ENCODE results near the gene AKR1C1. TPM values are rescaled to one million over a fixed set of nuclear protein-coding genes. Genes with fewer than 3 reads are reported as not detected.
A peak's percentile ranks its signal among the peaks of the same experiment; 100 is the strongest.
"Not testable (repeated sequence)": the region's sequence is repeated elsewhere in the genome, so short reads cannot be mapped to it uniquely, and the experiment has no call there.

AKR1C1 gene
- polyA plus RNA-seq (2013, experiment 1 of 2), result 22.4 TPM
- polyA plus RNA-seq (2013, experiment 2 of 2), result 22.7 TPM

GRCh38 chr10:4962876-4963814, at the start of gene AKR1C1:
Gene AKR1C1, plus strand, starts transcription at chr10:4963415. Its CDS starts 30 bp downstream, at chr10:4963445.
- H4K8ac ChIP-seq (ENCODE audit: low read length); H2BK120ac ChIP-seq (ENCODE audit: low read depth, low read length); H2BK15ac ChIP-seq (ENCODE audit: low read depth, poor library complexity, severe bottlenecking); H4K91ac ChIP-seq (ENCODE audit: low read length); H2BK5ac ChIP-seq (ENCODE audit: low read depth, low read length, poor library complexity, severe bottlenecking); H3K14ac ChIP-seq (ENCODE audit: low read length in 2 of 2); H3K4me1 ChIP-seq (ENCODE audit: control insufficient read depth, insufficient read depth, low read depth, low read length); H3K9me3 ChIP-seq (ENCODE audit: control insufficient read depth, low read length); H3K27me3 ChIP-seq (ENCODE audit: control insufficient read depth in 1 of 2, insufficient read depth in 1 of 2, low read length in 2 of 2); H3K18ac ChIP-seq (ENCODE audit: low read depth in 1 of 2, low read length in 2 of 2); H2AK5ac ChIP-seq (ENCODE audit: low read length, severe bottlenecking); H3K79me1 ChIP-seq (replicated peaks; ENCODE audit: low read length, poor library complexity, severe bottlenecking); H3K27ac ChIP-seq (ENCODE audit: low read length, poor library complexity, severe bottlenecking); H2BK12ac ChIP-seq (ENCODE audit: low read length in 2 of 2); H2AFZ ChIP-seq (ENCODE audit: low read depth, low read length); H3K4ac ChIP-seq (ENCODE audit: low read depth in 1 of 2, low read length in 2 of 2); H3K4me2 ChIP-seq (ENCODE audit: low read length, poor library complexity, severe bottlenecking); H3K23ac ChIP-seq (ENCODE audit: low read length in 2 of 2): not testable (repeated sequence)
- peak; percentile 62 for DNase-seq
- H3K36me3 ChIP-seq (ENCODE audit: control insufficient read depth in 1 of 2, insufficient read depth in 2 of 2, low read depth in 1 of 2, low read length in 2 of 2), result peaks cover 0 to 29% of the 10 kb centered on the region in 2 experiments
- H3K4me3 ChIP-seq (ENCODE audit: insufficient read depth in 1 of 2, low read depth in 1 of 2, low read length in 2 of 2), result peak within 1 kb of the TSS in 1 of 2 experiments; percentile 88
- H3K9ac ChIP-seq (ENCODE audit: low read length), result peak within 1 kb of the TSS; percentile 85
- WGBS, result 0% methylated on average over 2 of the region's 7 CpGs

GRCh38 chr10:4914213-4914850, 48.9 kb upstream of the AKR1C1 start:
- Histone ChIP-seq H3K4me2 (ENCODE audit: low read length, poor library complexity, severe bottlenecking) (no peak overlapping the region), H3K27ac (ENCODE audit: low read length, poor library complexity, severe bottlenecking) (no peak overlapping the region), H3K14ac (ENCODE audit: low read length in 2 of 2) (no peak overlapping the region), H2BK5ac (ENCODE audit: low read depth, low read length, poor library complexity, severe bottlenecking) (no peak overlapping the region), H4K91ac (ENCODE audit: low read length) (no peak overlapping the region), H3K23ac (ENCODE audit: low read length in 2 of 2) (no peak overlapping the region), H3K4me1 (ENCODE audit: control insufficient read depth, insufficient read depth, low read depth, low read length) (peaks cover 1% of the 10 kb centered on the region), H3K9me3 (ENCODE audit: control insufficient read depth, low read length) (no peaks in the 10 kb centered on the region), H3K36me3 (ENCODE audit: control insufficient read depth in 1 of 2, insufficient read depth in 2 of 2, low read depth in 1 of 2, low read length in 2 of 2) (peaks cover 3% of the 10 kb centered on the region in 2 experiments), H2BK120ac (ENCODE audit: low read depth, low read length) (no peak overlapping the region), H3K9ac (ENCODE audit: low read length) (no peak overlapping the region), H3K18ac (ENCODE audit: low read depth in 1 of 2, low read length in 2 of 2) (no peak overlapping the region), H3K27me3 (ENCODE audit: control insufficient read depth in 1 of 2, insufficient read depth in 1 of 2, low read length in 2 of 2) (no peaks in the 10 kb centered on the region), H3K4ac (ENCODE audit: low read depth in 1 of 2, low read length in 2 of 2) (no peak overlapping the region), H3K4me3 (ENCODE audit: insufficient read depth in 1 of 2, low read depth in 1 of 2, low read length in 2 of 2) (no peak overlapping the region), H2BK12ac (ENCODE audit: low read length in 2 of 2) (no peak overlapping the region), H2AFZ (ENCODE audit: low read depth, low read length) (no peak overlapping the region), H3K79me1 (replicated peaks; ENCODE audit: low read length, poor library complexity, severe bottlenecking) (no peaks in the 10 kb centered on the region), H2AK5ac (ENCODE audit: low read length, severe bottlenecking) (no peak overlapping the region), H4K8ac (ENCODE audit: low read length) (no peak overlapping the region), H2BK15ac (ENCODE audit: low read depth, poor library complexity, severe bottlenecking) (no peak overlapping the region)
- WGBS, result 94% methylated on average over 4 of the region's 6 CpGs
- DNase-seq, result no peak

GRCh38 chr10:4916086-4916716, 47.0 kb upstream of the AKR1C1 start:
- Histone ChIP-seq H3K23ac (ENCODE audit: low read length in 2 of 2) (no peak overlapping the region), H2AK5ac (ENCODE audit: low read length, severe bottlenecking) (no peak overlapping the region), H3K4me2 (ENCODE audit: low read length, poor library complexity, severe bottlenecking) (no peak overlapping the region), H3K18ac (ENCODE audit: low read depth in 1 of 2, low read length in 2 of 2) (no peak overlapping the region), H3K27ac (ENCODE audit: low read length, poor library complexity, severe bottlenecking) (no peak overlapping the region), H3K27me3 (ENCODE audit: control insufficient read depth in 1 of 2, insufficient read depth in 1 of 2, low read length in 2 of 2) (no peaks in the 10 kb centered on the region), H3K4me1 (ENCODE audit: control insufficient read depth, insufficient read depth, low read depth, low read length) (peaks cover 1% of the 10 kb centered on the region), H3K14ac (ENCODE audit: low read length in 2 of 2) (no peak overlapping the region), H2BK120ac (ENCODE audit: low read depth, low read length) (no peak overlapping the region), H4K91ac (ENCODE audit: low read length) (no peak overlapping the region), H3K79me1 (replicated peaks; ENCODE audit: low read length, poor library complexity, severe bottlenecking) (no peaks in the 10 kb centered on the region), H3K4me3 (ENCODE audit: insufficient read depth in 1 of 2, low read depth in 1 of 2, low read length in 2 of 2) (no peak overlapping the region), H3K9me3 (ENCODE audit: control insufficient read depth, low read length) (no peaks in the 10 kb centered on the region), H2AFZ (ENCODE audit: low read depth, low read length) (no peak overlapping the region), H3K36me3 (ENCODE audit: control insufficient read depth in 1 of 2, insufficient read depth in 2 of 2, low read depth in 1 of 2, low read length in 2 of 2) (no peaks in the 10 kb centered on the region), H2BK15ac (ENCODE audit: low read depth, poor library complexity, severe bottlenecking) (no peak overlapping the region), H2BK5ac (ENCODE audit: low read depth, low read length, poor library complexity, severe bottlenecking) (no peak overlapping the region), H3K4ac (ENCODE audit: low read depth in 1 of 2, low read length in 2 of 2) (no peak overlapping the region), H4K8ac (ENCODE audit: low read length) (no peak overlapping the region), H2BK12ac (ENCODE audit: low read length in 2 of 2) (no peak overlapping the region), H3K9ac (ENCODE audit: low read length) (no peak overlapping the region)
- DNase-seq, result no peak
- WGBS, result no CpG with 5 or more reads among the region's 3 CpGs

GRCh38 chr10:4918236-4918635, 45.0 kb upstream of the AKR1C1 start:
- no peak overlapping the region for H3K18ac ChIP-seq (ENCODE audit: low read depth in 1 of 2, low read length in 2 of 2)
- H3K27me3 ChIP-seq (ENCODE audit: control insufficient read depth in 1 of 2, insufficient read depth in 1 of 2, low read length in 2 of 2), result no peaks in the 10 kb centered on the region
- no peaks in the 10 kb centered on the region for H3K79me1 ChIP-seq (replicated peaks; ENCODE audit: low read length, poor library complexity, severe bottlenecking)
- no peak overlapping the region for H3K23ac ChIP-seq (ENCODE audit: low read length in 2 of 2)
- no peak overlapping the region for H2BK120ac ChIP-seq (ENCODE audit: low read depth, low read length)
- no peaks in the 10 kb centered on the region for H3K9me3 ChIP-seq (ENCODE audit: control insufficient read depth, low read length)
- no peak for DNase-seq
- no peak overlapping the region for H2AK5ac ChIP-seq (ENCODE audit: low read length, severe bottlenecking)
- H2BK5ac ChIP-seq (ENCODE audit: low read depth, low read length, poor library complexity, severe bottlenecking), result no peak overlapping the region
- H3K4me2 ChIP-seq (ENCODE audit: low read length, poor library complexity, severe bottlenecking), result no peak overlapping the region
- H2BK12ac ChIP-seq (ENCODE audit: low read length in 2 of 2), result no peak overlapping the region
- H4K8ac ChIP-seq (ENCODE audit: low read length), result no peak overlapping the region
- H4K91ac ChIP-seq (ENCODE audit: low read length), result no peak overlapping the region
- no peaks in the 10 kb centered on the region for H3K36me3 ChIP-seq (ENCODE audit: control insufficient read depth in 1 of 2, insufficient read depth in 2 of 2, low read depth in 1 of 2, low read length in 2 of 2)
- no peak overlapping the region for H2BK15ac ChIP-seq (ENCODE audit: low read depth, poor library complexity, severe bottlenecking)
- peaks cover 1% of the 10 kb centered on the region for H3K4me1 ChIP-seq (ENCODE audit: control insufficient read depth, insufficient read depth, low read depth, low read length)
- no peak overlapping the region for H3K14ac ChIP-seq (ENCODE audit: low read length in 2 of 2)
- H2AFZ ChIP-seq (ENCODE audit: low read depth, low read length), result no peak overlapping the region
- H3K4ac ChIP-seq (ENCODE audit: low read depth in 1 of 2, low read length in 2 of 2), result no peak overlapping the region
- WGBS, result no CpG with 5 or more reads among the region's 1 CpG
- H3K27ac ChIP-seq (ENCODE audit: low read length, poor library complexity, severe bottlenecking), result no peak overlapping the region
- H3K4me3 ChIP-seq (ENCODE audit: insufficient read depth in 1 of 2, low read depth in 1 of 2, low read length in 2 of 2), result no peak overlapping the region
- H3K9ac ChIP-seq (ENCODE audit: low read length), result no peak overlapping the region

All from mesenchymal stem cell (in vitro differentiated cells and primary cell).